ENCODE results near the gene GOLGA1. TPM values are rescaled to one million over a fixed set of nuclear protein-coding genes. Genes with fewer than 3 reads are reported as not detected.

Gene GOLGA1
- 10 to 100 TPM; 19.1 to 23.2 TPM for total RNA-seq

GRCh38 chr9:124940894-124941678 is at the start of gene GOLGA1:
TSS of gene GOLGA1 (minus strand) at chr9:124941083. CDS start at chr9:124938711, 2,372 bp downstream.
- no peak for TF ChIP-seq CTCF (IDR thresholded peaks at IDR 0.05)
- Histone ChIP-seq H3K4me1 (no peaks in the 10 kb centered on the region), H3K27me3 (no peaks in the 10 kb centered on the region), H3K36me3 (no peaks in the 10 kb centered on the region), H3K4me3 (peak within 1 kb of the TSS; percentile 58), H3K9me3 (no peaks in the 10 kb centered on the region), H3K27ac (peak within 1 kb of the TSS; percentile 98), H3K9ac (ENCODE audit: low read depth in 2 of 2, low read length in 2 of 2) (peak within 1 kb of the TSS; percentile 97)
- peak; percentile 96 for DNase-seq
- intact Hi-C loops (cut with DNase I), result no loop called here

GRCh38 chr9:124983698-124984097 is 42.8 kb upstream of the GOLGA1 start:
- no peaks in the 10 kb centered on the region for H3K4me1 ChIP-seq
- intact Hi-C loops (cut with DNase I), result no loop called here
- no peak for DNase-seq
- H3K27me3 ChIP-seq, result no peaks in the 10 kb centered on the region
- H3K9ac ChIP-seq (ENCODE audit: low read depth in 2 of 2, low read length in 2 of 2), result no peak overlapping the region
- no peak for TF ChIP-seq CTCF (IDR thresholded peaks at IDR 0.05)
- H3K9me3 ChIP-seq, result no peaks in the 10 kb centered on the region
- H3K36me3 ChIP-seq, result no peaks in the 10 kb centered on the region
- H3K27ac ChIP-seq, result no peak overlapping the region
- H3K4me3 ChIP-seq, result no peak overlapping the region

DNA sequence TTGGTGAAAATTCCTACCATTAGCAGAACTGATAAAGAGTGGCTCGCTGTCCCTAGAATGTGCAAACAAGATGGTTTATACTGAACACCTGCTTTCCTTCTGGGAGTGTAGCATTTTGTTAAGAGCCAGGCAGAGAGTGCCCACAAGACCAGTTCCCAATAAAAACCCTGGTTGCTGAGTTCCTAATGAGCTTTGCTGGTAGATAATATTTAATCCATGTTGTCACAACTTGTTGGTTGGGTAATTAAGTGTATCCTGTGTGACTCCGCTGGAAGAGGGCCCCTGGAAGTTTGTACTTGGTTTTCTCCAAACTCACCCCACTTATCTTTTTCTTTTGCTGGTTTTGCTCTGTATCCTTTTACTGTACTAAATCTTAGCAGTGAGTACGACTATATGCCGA is 39.5 kb upstream of the GOLGA1 start:
- intact Hi-C loops (cut with DNase I), result no loop called here
- Histone ChIP-seq H3K36me3 (no peaks in the 10 kb centered on the region), H3K27me3 (no peaks in the 10 kb centered on the region), H3K9me3 (no peaks in the 10 kb centered on the region), H3K27ac (no peak overlapping the region), H3K9ac (ENCODE audit: low read depth in 2 of 2, low read length in 2 of 2) (no peak overlapping the region), H3K4me1 (no peaks in the 10 kb centered on the region), H3K4me3 (no peak overlapping the region)
- no peak for TF ChIP-seq CTCF (IDR thresholded peaks at IDR 0.05)
- DNase-seq, result no peak

GRCh38 chr9:124975131-124975530 is 34.2 kb upstream of the GOLGA1 start:
- Histone ChIP-seq H3K36me3 (no peaks in the 10 kb centered on the region), H3K4me3 (no peak overlapping the region), H3K27ac (no peak overlapping the region), H3K9me3 (no peaks in the 10 kb centered on the region), H3K9ac (ENCODE audit: low read depth in 2 of 2, low read length in 2 of 2) (no peak overlapping the region), H3K27me3 (no peaks in the 10 kb centered on the region), H3K4me1 (no peaks in the 10 kb centered on the region)
- intact Hi-C loops (cut with DNase I), result no loop called here
- TF ChIP-seq CTCF (IDR thresholded peaks at IDR 0.05), result no peak
- DNase-seq, result no peak

GRCh38 chr9:124973807-124974206 is 32.9 kb upstream of the GOLGA1 start:
- Histone ChIP-seq H3K9ac (ENCODE audit: low read depth in 2 of 2, low read length in 2 of 2) (no peak overlapping the region), H3K9me3 (no peaks in the 10 kb centered on the region), H3K4me1 (no peaks in the 10 kb centered on the region), H3K27me3 (no peaks in the 10 kb centered on the region), H3K27ac (no peak overlapping the region), H3K36me3 (no peaks in the 10 kb centered on the region), H3K4me3 (no peak overlapping the region)
- DNase-seq, result no peak
- intact Hi-C loops (cut with DNase I), result no loop called here
- TF ChIP-seq CTCF (IDR thresholded peaks at IDR 0.05), result no peak

Data from colonic mucosa (tissue), 4 donors.